Gastrocnemius medialis (tissue), 4 donors: ENCODE results near the gene BCL11A. TPM values are rescaled to one million over a fixed set of nuclear protein-coding genes. Genes with fewer than 3 reads are reported as not detected.

ENCODE experiments used
- ATAC-seq, 2 donors: fragments of 150-250 bp; one replicate each; pipeline ENCODE4 v1.9.1; 2016
- DNase-seq, 2 donors: peaks; one replicate each; pipeline ENCODE4 v3.0.0-alpha.2; 2019
- H3K27ac ChIP-seq, 4 donors: fragments of 200-600 bp; sonication (generic); 1 replicate in 1 of 4; 2 replicates in 3 of 4; pipeline ENCODE4 v1.5.1; 2016 to 2018; ENCODE audit warnings: mild to moderate bottlenecking in 2 of 4, moderate library complexity in 1 of 4
- H3K27me3 ChIP-seq, 3 donors: fragments of 200-600 bp; sonication (generic) in 2 of 3; 1 replicate in 1 of 3; 2 replicates in 2 of 3; pipeline versions ENCODE4 v1.5.1 to v1.6.0; 2016 to 2019; ENCODE audit warnings: mild to moderate bottlenecking in 1 of 3, moderate library complexity in 1 of 3
- H3K36me3 ChIP-seq, 2 donors: fragments of 200-600 bp; sonication (generic) in 1 of 2; one replicate each; pipeline ENCODE4 v1.5.1; 2017 to 2018
- H3K4me1 ChIP-seq, 2 donors: fragments of 200-600 bp; sonication (generic) in 1 of 2; one replicate each; pipeline ENCODE4 v1.5.1; 2016 to 2017; ENCODE audit warnings: mild to moderate bottlenecking in 2 of 2
- H3K4me3 ChIP-seq, 4 donors: fragments of 200-600 bp; sonication (generic) in 3 of 4; 1 replicate in 1 of 4; 2 replicates in 3 of 4; pipeline ENCODE4 v1.5.1; 2016 to 2019; ENCODE audit warnings: mild to moderate bottlenecking in 2 of 4
- H3K9me3 ChIP-seq, 3 donors: fragments of 200-600 bp; sonication (generic) in 2 of 3; 1 replicate in 1 of 3; 2 replicates in 2 of 3; pipeline ENCODE4 v1.5.1; 2016 to 2019
- CTCF ChIP-seq, 5 experiments: fragments of 450-650 bp in 3 of 5; fragments of 200-600 bp in 2 of 5; sonication (generic) in 2 of 5; IDR thresholded peaks in 4 of 5; conservative IDR thresholded peaks in 1 of 5; 1 replicate in 4 of 5; 2 replicates in 1 of 5; pipeline ENCODE4 v1.5.1; 2016 to 2019; ENCODE audit warnings: antibody characterized with exemption in 5 of 5, mild to moderate bottlenecking in 3 of 5, moderate library complexity in 3 of 5
- POLR2A ChIP-seq, 2 donors: fragments of 450-650 bp; IDR thresholded peaks; one replicate each; pipeline ENCODE4 v1.6.1; 2017; ENCODE audit warnings: antibody characterized with exemption in 2 of 2, mild to moderate bottlenecking in 2 of 2, moderate library complexity in 2 of 2
- in situ Hi-C, 4 donors: fragments of 200-750 bp; cut with MboI; loops; one replicate each; pipeline versions ENCODE4 v1.15.0 to v1.8.0; 2017; ENCODE audit warnings: low sequenced_read_pairs in 4 of 4
- intact Hi-C: fragments of 100-400 bp; cut with DNase I; formaldehyde crosslinking; loops from one replicate; pipeline ENCODE4 v1.15.1; 2023; ENCODE audit warnings: low total_unique reads
- total RNA-seq, 4 donors: library from RNA; depleted of rRNA; stranded (reverse); fragments of >200 nt; gene quantifications; one replicate each; pipeline versions ENCODE4 v1.1.0 to v1.2.3, GENCODE V29; 2016

The BCL11A gene
- total RNA-seq, 4 donors from 2014 or later = 0.04 to 1.0 (median 0.07) TPM; not detected in 1

GRCh38 chr2:60536746-60537145 is 16.7 kb downstream of the BCL11A start:
- Histone ChIP-seq H3K9me3 (no peaks in the 10 kb centered on the region), H3K4me3 (no peak overlapping the region), H3K27ac (no peak overlapping the region), H3K36me3 (no peaks in the 10 kb centered on the region), H3K4me1 (no peaks in the 10 kb centered on the region), H3K27me3 (peaks cover 10 to 24% (median 21%) of the 10 kb centered on the region in 3 donors)
- no peak for DNase-seq
- in situ Hi-C loops (no loop called here), intact Hi-C loops (no loop called here)
- ATAC-seq = no peak
- no peak for TF ChIP-seq POLR2A (IDR thresholded peaks at IDR 0.05)
- TF ChIP-seq CTCF (IDR thresholded peaks at IDR 0.05 in 4 of 5, conservative IDR thresholded peaks at IDR 0.05 in 1 of 5) = no peak

GRCh38 chr2:60535685-60536312 is 17.7 kb downstream of the BCL11A start:
- Histone ChIP-seq H3K4me3 (no peak overlapping the region), H3K4me1 (no peaks in the 10 kb centered on the region), H3K27me3 (peaks cover 9 to 28% (median 27%) of the 10 kb centered on the region in 3 donors), H3K27ac (no peak overlapping the region), H3K9me3 (no peaks in the 10 kb centered on the region), H3K36me3 (no peaks in the 10 kb centered on the region)
- intact Hi-C loops (no loop called here), in situ Hi-C loops (no loop called here)
- ATAC-seq (no peak), DNase-seq (no peak)
- TF ChIP-seq CTCF (IDR thresholded peaks at IDR 0.05 in 4 of 5, conservative IDR thresholded peaks at IDR 0.05 in 1 of 5) = no peak

- Histone ChIP-seq H3K9me3 (no peaks in the 10 kb centered on the region), H3K36me3 (no peaks in the 10 kb centered on the region), H3K4me1 (no peaks in the 10 kb centered on the region), H3K27ac (no peak overlapping the region), H3K4me3 (no peak overlapping the region), H3K27me3 (peaks cover 9 to 32% (median 28%) of the 10 kb centered on the region in 3 donors)
- intact Hi-C loops = no loop called here
- in situ Hi-C loops = no loop called here
- DNase-seq = no peak
- ATAC-seq = no peak
- TF ChIP-seq POLR2A (IDR thresholded peaks at IDR 0.05) = no peak
- no peak for TF ChIP-seq CTCF (IDR thresholded peaks at IDR 0.05 in 4 of 5, conservative IDR thresholded peaks at IDR 0.05 in 1 of 5)
Observed at GRCh38 chr2:60534892-60535684, 18.4 kb downstream of the BCL11A start.

GRCh38 chr2:60534052-60534685 is 19.3 kb downstream of the BCL11A start:
- intact Hi-C loops (no loop called here), in situ Hi-C loops (no loop called here)
- H3K27me3 ChIP-seq = peaks cover 9 to 32% (median 31%) of the 10 kb centered on the region in 3 donors
- H3K36me3 ChIP-seq = no peaks in the 10 kb centered on the region
- H3K4me1 ChIP-seq = no peaks in the 10 kb centered on the region
- no peak overlapping the region for H3K4me3 ChIP-seq
- no peaks in the 10 kb centered on the region for H3K9me3 ChIP-seq
- TF ChIP-seq POLR2A (IDR thresholded peaks at IDR 0.05) (no peak), CTCF (IDR thresholded peaks at IDR 0.05 in 4 of 5, conservative IDR thresholded peaks at IDR 0.05 in 1 of 5) (no peak)
- H3K27ac ChIP-seq = no peak overlapping the region
- ATAC-seq = no peak
- DNase-seq = no peak
